Spleen (tissue), 11 donors: ENCODE measurements around the gene CDR2L. TPM values are rescaled to one million over a fixed set of nuclear protein-coding genes. Genes with fewer than 3 reads are reported as not detected.
"Not testable (repeated sequence)": the region's sequence is repeated elsewhere in the genome, so short reads cannot be mapped to it uniquely, and the experiment has no call there.

Source experiments
- DNase-seq: peaks from one replicate; pipeline ENCODE4 v3.0.0-alpha.2; 2020
- H3K27ac ChIP-seq, 8 donors: fragments of 200-600 bp; sonication (generic) in 7 of 8; 1 replicate in 4 of 8; 2 replicates in 4 of 8; pipeline versions ENCODE4 v1.5.0 to v1.8.0; 2016 to 2021; ENCODE audit warnings: inconsistent platforms in 4 of 8, mild to moderate bottlenecking in 4 of 8, moderate library complexity in 1 of 8
- H3K27me3 ChIP-seq, 7 donors: fragments of 200-600 bp; sonication (generic) in 6 of 7; replicated peaks in 1 of 7; 1 replicate in 4 of 7; 2 replicates in 3 of 7; pipeline versions ENCODE4 v1.5.0 to v1.8.0; 2016 to 2021; ENCODE audit warnings: inconsistent platforms in 3 of 7, mild to moderate bottlenecking in 1 of 7
- H3K36me3 ChIP-seq, 6 donors: fragments of 200-600 bp; sonication (generic) in 5 of 6; 1 replicate in 4 of 6; 2 replicates in 2 of 6; pipeline versions ENCODE4 v1.5.0 to v1.8.0; 2016 to 2021; ENCODE audit warnings: inconsistent platforms in 2 of 6
- H3K4me1 ChIP-seq, 6 donors: fragments of 200-600 bp; sonication (generic) in 5 of 6; 1 replicate in 3 of 6; 2 replicates in 3 of 6; pipeline versions ENCODE4 v1.5.0 to v1.8.0; 2016 to 2021; ENCODE audit warnings: inconsistent platforms in 3 of 6
- H3K4me3 ChIP-seq, 8 donors: fragments of 200-600 bp; sonication (generic) in 7 of 8; 1 replicate in 4 of 8; 2 replicates in 4 of 8; pipeline versions ENCODE4 v1.5.0 to v1.8.0; 2016 to 2021; ENCODE audit warnings: inconsistent platforms in 4 of 8, mild to moderate bottlenecking in 4 of 8, moderate library complexity in 2 of 8
- H3K9me3 ChIP-seq, 8 donors: fragments of 200-600 bp; sonication (generic) in 7 of 8; 1 replicate in 4 of 8; 2 replicates in 4 of 8; pipeline versions ENCODE4 v1.5.0 to v1.8.0; 2016 to 2021; ENCODE audit warnings: inconsistent platforms in 4 of 8
- POLR2A ChIP-seq, 3 donors: fragments of 450-650 bp; IDR thresholded peaks; one replicate each; pipeline ENCODE4 v1.5.1; 2017; ENCODE audit warnings: antibody characterized with exemption in 3 of 3, mild to moderate bottlenecking in 1 of 3
- POLR2AphosphoS5 ChIP-seq, 3 donors: sonication (generic); formaldehyde crosslinking; IDR thresholded peaks; one replicate each; pipeline ENCODE4 v1.5.1; 2017; ENCODE audit warnings: antibody characterized with exemption in 3 of 3
- WGBS, 5 donors: extraction: QIAGEN DNeasy Blood & Tissue Kit in 3 of 5; methylation state at CpG; one replicate each; pipeline versions ENCODE4 v1.1.5 to v1.1.7; 2013 to 2018; 5-methylcytosine and 5-hydroxymethylcytosine counted together
- intact Hi-C: fragments of 100-400 bp; cut with DNase I; formaldehyde crosslinking; loops from one replicate; pipeline ENCODE4 v1.15.0; 2023; ENCODE audit warnings: low total_unique reads
- polyA plus RNA-seq, 3 donors: library from polyadenylated mRNA; stranded (reverse); fragments of 200-250 nt; gene quantifications; one replicate each; pipeline ENCODE4 v1.2.1, GENCODE V29; 2013
- total RNA-seq, 7 donors: library from RNA; depleted of rRNA in 3 of 7; stranded (reverse); fragments of >200 nt in 3 of 7; fragmentation: NEBNext Ultra II Directional in 4 of 7; extraction: Animal tissue kit (Norgen Biotek cat#: 25700) in 4 of 7; gene quantifications; one replicate each; pipeline versions ENCODE4 v1.1.0 to v1.2.1, GENCODE V29; 2016 to 2021
- TF ChIP-seq, protein P1 (sequence below), 11 experiments: fragments of 200-600 bp in 7 of 11; fragments of 450-650 bp in 4 of 11; sonication (generic) in 4 of 11; IDR thresholded peaks in 8 of 11; conservative IDR thresholded peaks in 3 of 11; 1 replicate in 7 of 11; 2 replicates in 4 of 11; pipeline versions ENCODE4 v1.4.0 to v1.8.0; 2016 to 2021; ENCODE audit warnings: antibody characterized with exemption in 11 of 11, inconsistent platforms in 4 of 11, mild to moderate bottlenecking in 1 of 11
- donor health status: healthy with polysubstance abuse.
- donor health status: DM: no; HTN: no; CAD: no; lungs with moderate emphysema.
- donor health status: DM: no; HTN: no; CAD: no.
- donor health status: Bipolar disorder and iron deficiency.
- donor health status: healthy.
- donor health status: DM: no; HTN: no; CAD: no.
- donor health status: DM: yes; HTN: yes; CAD: no.

CDR2L gene
- total and polyA plus RNA-seq, 10 donors = 0.48 to 6.0 (median 1.9) TPM

DNA sequence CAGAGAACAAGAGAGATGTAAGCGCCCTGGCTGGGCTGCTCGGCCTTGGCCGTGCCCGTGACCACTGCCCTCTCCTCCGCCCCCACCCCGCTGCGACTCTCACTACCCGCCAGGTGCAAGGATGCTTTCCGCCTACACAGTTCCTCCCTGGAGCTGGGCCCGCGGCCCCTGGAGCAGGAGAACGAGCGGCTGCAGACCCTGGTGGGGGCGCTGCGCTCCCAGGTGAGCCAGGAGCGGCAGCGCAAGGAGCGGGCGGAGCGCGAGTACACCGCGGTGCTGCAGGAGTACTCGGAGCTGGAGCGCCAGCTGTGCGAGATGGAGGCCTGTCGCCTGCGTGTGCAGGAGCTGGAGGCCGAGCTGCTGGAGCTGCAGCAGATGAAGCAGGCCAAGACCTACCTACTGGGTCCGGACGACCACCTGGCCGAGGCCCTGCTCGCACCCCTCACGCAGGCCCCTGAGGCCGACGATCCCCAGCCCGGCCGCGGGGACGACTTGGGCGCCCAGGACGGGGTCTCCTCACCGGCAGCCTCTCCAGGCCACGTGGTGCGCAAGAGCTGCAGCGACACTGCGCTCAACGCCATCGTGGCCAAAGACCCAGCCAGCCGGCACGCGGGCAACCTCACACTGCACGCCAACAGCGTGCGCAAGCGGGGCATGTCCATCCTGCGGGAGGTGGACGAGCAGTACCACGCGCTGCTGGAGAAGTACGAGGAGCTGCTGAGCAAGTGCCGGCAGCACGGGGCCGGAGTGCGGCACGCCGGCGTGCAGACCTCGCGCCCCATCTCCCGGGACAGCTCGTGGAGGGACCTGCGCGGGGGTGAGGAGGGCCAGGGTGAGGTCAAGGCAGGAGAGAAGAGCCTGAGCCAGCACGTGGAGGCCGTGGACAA is 15.9 kb downstream of the CDR2L start:
- H3K9me3 ChIP-seq = no peaks in the 10 kb centered on the region
- no peak for TF ChIP-seq POLR2AphosphoS5 (IDR thresholded peaks at IDR 0.05)
- TF ChIP-seq, protein P1, sequence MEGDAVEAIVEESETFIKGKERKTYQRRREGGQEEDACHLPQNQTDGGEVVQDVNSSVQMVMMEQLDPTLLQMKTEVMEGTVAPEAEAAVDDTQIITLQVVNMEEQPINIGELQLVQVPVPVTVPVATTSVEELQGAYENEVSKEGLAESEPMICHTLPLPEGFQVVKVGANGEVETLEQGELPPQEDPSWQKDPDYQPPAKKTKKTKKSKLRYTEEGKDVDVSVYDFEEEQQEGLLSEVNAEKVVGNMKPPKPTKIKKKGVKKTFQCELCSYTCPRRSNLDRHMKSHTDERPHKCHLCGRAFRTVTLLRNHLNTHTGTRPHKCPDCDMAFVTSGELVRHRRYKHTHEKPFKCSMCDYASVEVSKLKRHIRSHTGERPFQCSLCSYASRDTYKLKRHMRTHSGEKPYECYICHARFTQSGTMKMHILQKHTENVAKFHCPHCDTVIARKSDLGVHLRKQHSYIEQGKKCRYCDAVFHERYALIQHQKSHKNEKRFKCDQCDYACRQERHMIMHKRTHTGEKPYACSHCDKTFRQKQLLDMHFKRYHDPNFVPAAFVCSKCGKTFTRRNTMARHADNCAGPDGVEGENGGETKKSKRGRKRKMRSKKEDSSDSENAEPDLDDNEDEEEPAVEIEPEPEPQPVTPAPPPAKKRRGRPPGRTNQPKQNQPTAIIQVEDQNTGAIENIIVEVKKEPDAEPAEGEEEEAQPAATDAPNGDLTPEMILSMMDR (IDR thresholded peaks at IDR 0.05 in 8 of 11, conservative IDR thresholded peaks at IDR 0.05 in 3 of 11) = no peak
- no peak for TF ChIP-seq POLR2A (IDR thresholded peaks at IDR 0.05)
- H3K36me3 ChIP-seq = peaks cover 0 to 29% (median 0%) of the 10 kb centered on the region in 6 donors
- no peaks in the 10 kb centered on the region for H3K4me1 ChIP-seq
- H3K27ac ChIP-seq = no peak overlapping the region
- H3K4me3 ChIP-seq = no peak overlapping the region
- no peaks in the 10 kb centered on the region for H3K27me3 ChIP-seq
- intact Hi-C loops = no loop called here
- no peak for DNase-seq
- WGBS, 5 donors = 90 to 93% (median 92%) methylated on average over 63 to 76 of the region's 76 CpGs

DNA sequence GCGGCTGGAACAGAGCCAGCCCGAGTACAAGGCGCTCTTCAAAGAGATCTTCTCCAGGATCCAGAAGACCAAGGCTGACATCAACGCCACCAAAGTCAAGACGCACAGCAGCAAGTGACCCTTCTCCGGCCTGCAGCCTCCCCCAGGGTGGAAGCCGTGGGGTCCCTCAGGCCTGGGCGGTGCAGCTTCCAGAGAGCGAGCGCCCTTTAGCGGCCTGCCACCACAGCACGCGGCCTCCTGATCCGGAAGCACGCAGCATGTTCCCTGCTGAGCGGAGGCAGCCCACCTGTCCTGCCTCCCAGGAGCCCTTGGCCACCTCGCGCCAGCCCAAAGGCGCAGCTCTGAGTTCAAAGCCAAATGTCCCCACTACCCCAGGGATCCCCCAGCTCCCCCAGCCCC is 16.5 kb downstream of the CDR2L start:
- TF ChIP-seq POLR2AphosphoS5 (IDR thresholded peaks at IDR 0.05) (no peak), POLR2A (IDR thresholded peaks at IDR 0.05) (no peak)
- TF ChIP-seq, protein P1 (IDR thresholded peaks at IDR 0.05 in 8 of 11, conservative IDR thresholded peaks at IDR 0.05 in 3 of 11) = no peak
- WGBS, 5 donors = 92 to 97% (median 94%) methylated on average over 9 to 19 of the region's 19 CpGs
- DNase-seq = no peak
- no peaks in the 10 kb centered on the region for H3K27me3 ChIP-seq
- H3K4me3 ChIP-seq = no peak overlapping the region
- no peaks in the 10 kb centered on the region for H3K9me3 ChIP-seq
- no peak overlapping the region for H3K27ac ChIP-seq
- no peaks in the 10 kb centered on the region for H3K4me1 ChIP-seq
- intact Hi-C loops = no loop called here
- H3K36me3 ChIP-seq = peaks cover 0 to 29% (median 0%) of the 10 kb centered on the region in 6 donors

DNA sequence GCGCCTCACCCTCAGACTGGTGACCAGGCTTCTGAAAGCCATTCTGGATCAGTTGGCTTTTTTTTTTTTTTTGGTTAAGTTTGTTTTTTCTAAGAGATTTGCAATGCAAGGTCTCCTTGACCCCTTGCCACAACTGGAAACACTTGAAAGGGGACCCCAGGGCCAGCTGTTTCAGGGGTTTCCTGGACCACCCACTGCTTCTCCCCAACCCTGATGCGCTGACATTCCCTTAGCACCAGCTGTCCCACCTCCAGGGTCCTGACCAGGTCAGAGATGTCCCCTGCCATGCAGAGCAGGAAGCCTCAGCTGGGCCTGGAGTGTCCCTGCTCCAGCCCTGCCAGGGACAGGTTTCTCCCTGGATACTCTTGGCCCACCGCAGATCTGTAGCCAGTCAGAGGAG is 16.9 kb downstream of the CDR2L start:
- Histone ChIP-seq H3K4me3 (no peak overlapping the region), H3K9me3 (no peaks in the 10 kb centered on the region), H3K27ac (no peak overlapping the region), H3K4me1 (no peaks in the 10 kb centered on the region), H3K36me3 (peaks cover 0 to 29% (median 0%) of the 10 kb centered on the region in 6 donors), H3K27me3 (no peaks in the 10 kb centered on the region)
- TF ChIP-seq, protein P1 (IDR thresholded peaks at IDR 0.05 in 8 of 11, conservative IDR thresholded peaks at IDR 0.05 in 3 of 11) = no peak
- TF ChIP-seq POLR2AphosphoS5 (IDR thresholded peaks at IDR 0.05) (no peak), POLR2A (IDR thresholded peaks at IDR 0.05) (no peak)
- no peak for DNase-seq
- 91 to 100% (median 93%) methylated on average over 3 of the region's 3 CpGs for WGBS, 5 donors
- intact Hi-C loops = no loop called here

DNA sequence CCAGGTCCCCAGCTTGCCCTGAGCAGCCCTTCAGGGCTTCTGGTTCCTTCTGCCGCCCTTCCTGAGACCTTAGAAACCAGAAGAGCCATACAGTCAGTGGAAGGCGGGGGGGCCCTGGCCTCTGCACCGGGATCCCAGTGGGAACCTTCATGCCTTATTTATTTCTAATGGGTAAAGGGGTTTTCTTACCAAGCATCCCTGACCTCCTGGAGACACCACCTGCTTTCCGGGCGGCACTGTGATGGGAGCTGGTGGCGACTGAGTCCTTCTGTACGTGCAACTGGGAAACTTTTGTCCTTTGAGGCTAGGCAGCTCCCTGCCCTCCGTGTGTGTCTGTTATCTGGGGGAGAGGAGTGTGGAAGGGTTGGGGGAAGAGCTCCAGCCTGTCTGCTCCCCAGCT is 17.9 kb downstream of the CDR2L start:
- Histone ChIP-seq H3K9me3 (no peaks in the 10 kb centered on the region), H3K4me3 (no peak overlapping the region), H3K4me1 (no peaks in the 10 kb centered on the region), H3K27me3 (no peaks in the 10 kb centered on the region), H3K36me3 (peaks cover 0 to 29% (median 0%) of the 10 kb centered on the region in 6 donors), H3K27ac (no peak overlapping the region)
- 88 to 95% (median 90%) methylated on average over 8 of the region's 8 CpGs for WGBS, 5 donors
- no peak for DNase-seq
- intact Hi-C loops = no loop called here
- no peak for TF ChIP-seq POLR2A (IDR thresholded peaks at IDR 0.05)
- no peak for TF ChIP-seq POLR2AphosphoS5 (IDR thresholded peaks at IDR 0.05)
- TF ChIP-seq, protein P1 (IDR thresholded peaks at IDR 0.05 in 8 of 11, conservative IDR thresholded peaks at IDR 0.05 in 3 of 11) = no peak

DNA sequence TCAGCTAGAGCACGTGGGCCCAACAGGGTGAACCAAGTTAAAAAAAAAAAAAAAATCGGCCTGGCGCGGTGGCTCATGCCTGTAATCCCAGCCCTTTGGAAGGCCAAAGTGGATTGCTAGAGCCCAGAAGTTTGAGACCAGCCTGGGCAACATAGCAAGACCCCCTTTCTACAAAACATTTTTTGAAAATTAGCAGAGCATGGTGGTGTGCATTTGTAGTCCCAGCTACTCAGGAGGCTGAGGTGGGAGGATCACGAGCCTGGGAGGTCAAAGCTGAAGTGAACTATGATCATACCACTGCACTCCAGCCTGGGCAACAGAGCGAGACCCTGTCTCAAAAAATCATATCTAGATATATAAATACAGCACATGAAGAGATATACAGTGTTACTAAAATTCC is 18.7 kb downstream of the CDR2L start:
- H3K4me1 ChIP-seq, intact Hi-C loops, H3K4me3 ChIP-seq, H3K9me3 ChIP-seq, H3K27me3 ChIP-seq, H3K27ac ChIP-seq, DNase-seq: not testable (repeated sequence)
- WGBS, 5 donors = 90 to 95% (median 93%) methylated on average over 6 of the region's 6 CpGs
- H3K36me3 ChIP-seq = peaks cover 0 to 29% (median 0%) of the 10 kb centered on the region in 6 donors
